Adipocyte (in vitro differentiated cells): ENCODE data around the gene EZR.

ENCODE experiments used
- DNase-seq: peaks from one replicate; pipeline ENCODE4 v3.0.0-alpha.2; 2015; ENCODE audit warnings: low read depth
- H3K27me3 ChIP-seq: replicated peaks from 2 replicates; pipeline ENCODE4 v1.7.0; 2013; ENCODE audit warnings: mild to moderate bottlenecking, low read length, moderate library complexity; ENCODE audit not compliant: control insufficient read depth, insufficient read depth
- H3K36me3 ChIP-seq: 2 replicates; pipeline ENCODE4 v1.7.0; 2013; ENCODE audit warnings: low read length, mild to moderate bottlenecking, moderate library complexity; ENCODE audit not compliant: control insufficient read depth, insufficient read depth, severe bottlenecking
- H3K4me1 ChIP-seq: 2 replicates; pipeline ENCODE4 v1.7.0; 2013; ENCODE audit warnings: mild to moderate bottlenecking, low read length, moderate library complexity; ENCODE audit not compliant: control insufficient read depth, insufficient read depth
- H3K4me3 ChIP-seq: 2 replicates; pipeline ENCODE4 v1.7.0; 2013; ENCODE audit warnings: mild to moderate bottlenecking, low read length, moderate library complexity
- H3K9ac ChIP-seq: 2 replicates; pipeline ENCODE4 v1.7.0; 2013; ENCODE audit warnings: mild to moderate bottlenecking, low read length, moderate library complexity
- H3K9me3 ChIP-seq: 2 replicates; pipeline ENCODE4 v1.7.0; 2013; ENCODE audit warnings: mild to moderate bottlenecking, low read length, moderate library complexity; ENCODE audit not compliant: control insufficient read depth

EZR gene

GRCh38 chr6:158853072-158853879 is 34.1 kb upstream of the EZR start:
- H3K9me3 ChIP-seq: no peaks in the 10 kb centered on the region
- peaks cover 18% of the 10 kb centered on the region for H3K4me1 ChIP-seq
- peak; percentile 73 for DNase-seq
- no peak overlapping the region for H3K4me3 ChIP-seq
- no peak overlapping the region for H3K9ac ChIP-seq
- H3K27me3 ChIP-seq: no peaks in the 10 kb centered on the region
- no peaks in the 10 kb centered on the region for H3K36me3 ChIP-seq

GRCh38 chr6:158852312-158853071 is 33.3 kb upstream of the EZR start:
- Histone ChIP-seq H3K9ac (no peak overlapping the region), H3K4me3 (no peak overlapping the region), H3K27me3 (no peaks in the 10 kb centered on the region), H3K4me1 (peaks cover 18% of the 10 kb centered on the region), H3K9me3 (no peaks in the 10 kb centered on the region), H3K36me3 (no peaks in the 10 kb centered on the region)
- no peak for DNase-seq

GRCh38 chr6:158850807-158851115 is 31.6 kb upstream of the EZR start:
- no peak overlapping the region for H3K4me3 ChIP-seq
- peak; percentile 64 for DNase-seq
- no peak overlapping the region for H3K9ac ChIP-seq
- H3K4me1 ChIP-seq: peaks cover 18% of the 10 kb centered on the region
- H3K36me3 ChIP-seq: no peaks in the 10 kb centered on the region
- no peaks in the 10 kb centered on the region for H3K9me3 ChIP-seq
- no peaks in the 10 kb centered on the region for H3K27me3 ChIP-seq

GRCh38 chr6:158849899-158850806 is 31.0 kb upstream of the EZR start:
- Histone ChIP-seq H3K4me3 (peak overlapping the region; percentile 5), H3K4me1 (peaks cover 18% of the 10 kb centered on the region), H3K9ac (no peak overlapping the region), H3K9me3 (no peaks in the 10 kb centered on the region), H3K27me3 (no peaks in the 10 kb centered on the region), H3K36me3 (no peaks in the 10 kb centered on the region)
- DNase-seq: peak; percentile 82

- Histone ChIP-seq H3K36me3 (no peaks in the 10 kb centered on the region), H3K9ac (no peak overlapping the region), H3K4me1 (peaks cover 15% of the 10 kb centered on the region), H3K9me3 (no peaks in the 10 kb centered on the region), H3K27me3 (no peaks in the 10 kb centered on the region), H3K4me3 (no peak overlapping the region)
- DNase-seq: no peak
Measured at GRCh38 chr6:158848490-158848895, 29.3 kb upstream of the EZR start.

GRCh38 chr6:158847786-158848185 is 28.6 kb upstream of the EZR start:
- H3K9ac ChIP-seq: no peak overlapping the region
- no peaks in the 10 kb centered on the region for H3K27me3 ChIP-seq
- H3K4me1 ChIP-seq: peaks cover 10% of the 10 kb centered on the region
- DNase-seq: no peak
- no peak overlapping the region for H3K4me3 ChIP-seq
- no peaks in the 10 kb centered on the region for H3K9me3 ChIP-seq
- H3K36me3 ChIP-seq: no peaks in the 10 kb centered on the region

- Histone ChIP-seq H3K36me3 (no peaks in the 10 kb centered on the region), H3K4me1 (peaks cover 10% of the 10 kb centered on the region), H3K9me3 (no peaks in the 10 kb centered on the region), H3K27me3 (no peaks in the 10 kb centered on the region), H3K9ac (no peak overlapping the region), H3K4me3 (no peak overlapping the region)
- DNase-seq: no peak
Measured at GRCh38 chr6:158847012-158847529, 27.9 kb upstream of the EZR start.

- no peak overlapping the region for H3K4me3 ChIP-seq
- H3K4me1 ChIP-seq: no peaks in the 10 kb centered on the region
- no peaks in the 10 kb centered on the region for H3K9me3 ChIP-seq
- H3K36me3 ChIP-seq: no peaks in the 10 kb centered on the region
- H3K9ac ChIP-seq: no peak overlapping the region
- H3K27me3 ChIP-seq: no peaks in the 10 kb centered on the region
- DNase-seq: no peak
Measured at GRCh38 chr6:158843751-158844683, 24.8 kb upstream of the EZR start.

- Histone ChIP-seq H3K9me3 (no peaks in the 10 kb centered on the region), H3K27me3 (no peaks in the 10 kb centered on the region), H3K9ac (no peak overlapping the region), H3K4me1 (no peaks in the 10 kb centered on the region), H3K36me3 (no peaks in the 10 kb centered on the region), H3K4me3 (no peak overlapping the region)
- no peak for DNase-seq
Measured at GRCh38 chr6:158841358-158841757, 22.2 kb upstream of the EZR start.

GRCh38 chr6:158840465-158840864 is 21.3 kb upstream of the EZR start:
- Histone ChIP-seq H3K4me1 (peaks cover 4% of the 10 kb centered on the region), H3K9ac (no peak overlapping the region), H3K9me3 (no peaks in the 10 kb centered on the region), H3K36me3 (no peaks in the 10 kb centered on the region), H3K27me3 (no peaks in the 10 kb centered on the region), H3K4me3 (no peak overlapping the region)
- DNase-seq: no peak
